NT2/D1 (cell line): ENCODE data around the gene LRRFIP1.

Experiments used
- SUZ12 ChIP-seq: IDR thresholded peaks from 2 replicates; pipeline ENCODE4 v1.6.1; 2011; ENCODE audit not compliant: insufficient read length, insufficient read depth; ENCODE audit errors: extremely low read depth
- YY1 ChIP-seq: IDR thresholded peaks from 2 replicates; pipeline ENCODE4 v1.6.1; 2011; ENCODE audit not compliant: insufficient read length, insufficient read depth

DNA sequence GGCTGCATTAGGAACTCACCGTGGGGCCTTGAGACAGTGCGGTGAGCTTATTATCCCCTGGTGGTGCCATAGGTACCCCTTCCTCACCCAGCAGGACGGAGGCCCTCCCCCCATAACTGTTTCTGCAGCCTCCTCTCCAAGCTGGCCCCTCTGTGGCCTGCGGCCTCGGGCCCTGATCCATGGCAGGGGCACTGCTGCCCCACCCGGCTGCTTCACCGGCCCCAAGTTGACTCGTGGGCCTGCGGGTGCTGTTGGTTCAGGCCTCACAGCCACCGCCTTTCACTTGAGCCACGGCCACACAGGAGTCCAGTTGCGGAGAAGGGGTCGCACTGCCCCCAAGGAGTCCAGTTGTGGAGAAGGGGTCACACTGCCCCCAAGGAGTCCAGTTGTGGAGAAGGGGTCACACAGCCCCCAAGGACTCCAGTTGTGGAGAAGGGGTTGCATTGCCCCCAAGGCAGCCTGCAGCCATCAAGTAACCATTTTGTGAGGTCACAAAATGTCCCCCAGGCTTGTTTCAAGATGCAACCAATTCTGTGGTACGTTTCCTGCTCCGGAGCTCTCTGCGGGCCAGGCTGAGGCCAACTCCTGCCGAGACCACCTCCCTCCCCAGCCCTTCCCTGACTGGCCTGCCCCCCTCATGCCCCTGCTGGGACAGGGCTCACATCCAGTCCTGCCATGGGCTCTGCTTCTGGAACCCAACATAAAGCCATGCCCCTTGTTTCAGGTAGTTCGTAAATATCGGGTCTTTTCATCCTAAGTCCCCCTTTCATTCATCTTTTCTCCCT lies 4.6 kb downstream of the LRRFIP1 start:
- TF ChIP-seq YY1 (no peak), SUZ12 (no peak)
